Nephron progenitor cell (in vitro differentiated cells): ENCODE results near the gene CCNB1IP1.
A peak's percentile ranks its signal among the peaks of the same experiment; 100 is the strongest.
"Not testable (repeated sequence)": the region's sequence is repeated elsewhere in the genome, so short reads cannot be mapped to it uniquely, and the experiment has no call there.

ENCODE experiments used
- DNase-seq: peaks from one replicate; pipeline ENCODE4 v3.0.0; 2021
- H3K27ac Mint-ChIP-seq: 2 replicates; pipeline ENCODE4 v1.8.0; 2021; ENCODE audit warnings: mild to moderate bottlenecking, moderate library complexity, mixed read lengths
- H3K27me3 Mint-ChIP-seq: 2 replicates; pipeline ENCODE4 v1.8.0; 2021; ENCODE audit warnings: mild to moderate bottlenecking, low read depth, mixed read lengths; ENCODE audit not compliant: poor library complexity
- H3K36me3 Mint-ChIP-seq: 2 replicates; pipeline ENCODE4 v1.8.0; 2021; ENCODE audit warnings: low read depth, mixed read lengths
- H3K4me1 Mint-ChIP-seq: 2 replicates; pipeline ENCODE4 v1.8.0; 2021; ENCODE audit warnings: mixed read lengths
- H3K4me3 Mint-ChIP-seq: 2 replicates; pipeline ENCODE4 v1.8.0; 2021; ENCODE audit warnings: mild to moderate bottlenecking, moderate library complexity, mixed read lengths
- H3K9me3 Mint-ChIP-seq: 2 replicates; pipeline ENCODE4 v1.8.0; 2021; ENCODE audit warnings: mild to moderate bottlenecking, moderate library complexity, mixed read lengths
- TF ChIP-seq, protein P1 (sequence below): fragments of 200-600 bp; sonication (generic); IDR thresholded peaks from 2 replicates; pipeline ENCODE4 v1.5.0; 2021; ENCODE audit warnings: antibody characterized with exemption

CCNB1IP1 gene

DNA sequence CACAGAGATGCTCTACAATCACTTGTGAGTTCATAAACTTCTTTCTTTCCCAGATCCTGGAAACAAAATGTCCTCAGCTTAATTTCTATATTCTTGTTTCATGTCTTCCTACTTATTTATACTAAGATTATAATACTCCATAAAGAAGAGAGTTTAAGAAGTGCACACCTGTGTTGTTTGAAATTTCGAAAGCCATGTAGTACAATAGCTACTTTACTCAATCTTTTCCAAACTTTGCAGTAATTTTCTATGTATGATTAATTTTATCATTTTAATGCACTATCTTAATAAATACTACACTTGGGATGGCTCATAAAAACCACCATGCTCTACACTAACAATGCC is 27.0 kb downstream of the CCNB1IP1 start:
- Mint-ChIP-seq H3K4me1 (peaks cover 27% of the 10 kb centered on the region), H3K27me3 (no peaks in the 10 kb centered on the region), H3K4me3 (peak overlapping the region; percentile 97), H3K9me3 (peaks cover 14% of the 10 kb centered on the region), H3K27ac (no peak overlapping the region), H3K36me3 (peaks cover 17% of the 10 kb centered on the region)
- no peak for DNase-seq
- TF ChIP-seq, protein P1, sequence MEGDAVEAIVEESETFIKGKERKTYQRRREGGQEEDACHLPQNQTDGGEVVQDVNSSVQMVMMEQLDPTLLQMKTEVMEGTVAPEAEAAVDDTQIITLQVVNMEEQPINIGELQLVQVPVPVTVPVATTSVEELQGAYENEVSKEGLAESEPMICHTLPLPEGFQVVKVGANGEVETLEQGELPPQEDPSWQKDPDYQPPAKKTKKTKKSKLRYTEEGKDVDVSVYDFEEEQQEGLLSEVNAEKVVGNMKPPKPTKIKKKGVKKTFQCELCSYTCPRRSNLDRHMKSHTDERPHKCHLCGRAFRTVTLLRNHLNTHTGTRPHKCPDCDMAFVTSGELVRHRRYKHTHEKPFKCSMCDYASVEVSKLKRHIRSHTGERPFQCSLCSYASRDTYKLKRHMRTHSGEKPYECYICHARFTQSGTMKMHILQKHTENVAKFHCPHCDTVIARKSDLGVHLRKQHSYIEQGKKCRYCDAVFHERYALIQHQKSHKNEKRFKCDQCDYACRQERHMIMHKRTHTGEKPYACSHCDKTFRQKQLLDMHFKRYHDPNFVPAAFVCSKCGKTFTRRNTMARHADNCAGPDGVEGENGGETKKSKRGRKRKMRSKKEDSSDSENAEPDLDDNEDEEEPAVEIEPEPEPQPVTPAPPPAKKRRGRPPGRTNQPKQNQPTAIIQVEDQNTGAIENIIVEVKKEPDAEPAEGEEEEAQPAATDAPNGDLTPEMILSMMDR = no peak

DNA sequence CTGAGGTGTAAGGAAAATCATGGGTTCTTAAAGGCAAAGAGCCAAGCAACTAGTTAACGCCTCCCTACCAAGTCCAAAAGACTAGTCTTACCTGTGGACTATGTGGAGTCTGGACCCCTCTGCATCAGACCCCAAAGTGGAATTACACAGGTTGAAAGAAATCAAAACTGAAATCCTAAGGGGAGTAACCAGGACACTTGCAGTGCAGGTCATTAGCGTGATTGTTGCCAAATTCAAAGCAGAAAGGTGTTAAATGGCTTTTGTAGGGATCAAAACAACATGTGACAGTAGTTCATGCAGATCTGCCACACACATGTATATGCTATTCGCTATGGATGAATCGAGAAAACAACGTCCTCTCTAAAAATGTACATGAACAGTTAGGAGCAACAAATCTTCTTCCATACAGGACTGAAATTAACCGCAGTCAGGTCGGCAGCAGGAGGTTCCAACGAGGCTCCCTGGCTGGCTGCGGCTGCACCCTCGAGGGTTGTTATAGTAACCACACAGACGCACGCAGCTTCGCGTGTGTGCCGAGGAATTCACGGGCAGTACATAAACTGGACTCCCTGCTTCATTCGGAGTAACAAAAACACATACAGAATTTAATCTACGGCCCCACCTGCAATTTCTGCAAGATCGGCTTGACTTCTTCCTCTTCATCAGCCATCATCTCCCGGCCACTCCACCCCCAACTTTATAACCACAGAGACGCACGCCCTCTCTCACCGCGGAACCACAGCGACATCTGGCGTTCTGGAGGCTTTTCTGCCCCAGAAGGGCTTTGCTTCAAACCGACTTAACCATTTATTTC is 27.6 kb downstream of the CCNB1IP1 start, which contains the start of gene TTC5:
Gene TTC5 (minus strand): TSS at position 687 of the 814 bp plus-strand sequence. CDS start 14 bp downstream, at position 673.
- Mint-ChIP-seq H3K27ac (peak within 1 kb of the TSS; percentile 23), H3K9me3 (peaks cover 14% of the 10 kb centered on the region), H3K4me1 (peaks cover 27% of the 10 kb centered on the region), H3K27me3 (no peaks in the 10 kb centered on the region), H3K36me3 (peaks cover 22% of the 10 kb centered on the region), H3K4me3 (peak within 1 kb of the TSS; percentile 97)
- DNase-seq = peak; percentile 91
- TF ChIP-seq, protein P1 = peak; percentile 92

DNA sequence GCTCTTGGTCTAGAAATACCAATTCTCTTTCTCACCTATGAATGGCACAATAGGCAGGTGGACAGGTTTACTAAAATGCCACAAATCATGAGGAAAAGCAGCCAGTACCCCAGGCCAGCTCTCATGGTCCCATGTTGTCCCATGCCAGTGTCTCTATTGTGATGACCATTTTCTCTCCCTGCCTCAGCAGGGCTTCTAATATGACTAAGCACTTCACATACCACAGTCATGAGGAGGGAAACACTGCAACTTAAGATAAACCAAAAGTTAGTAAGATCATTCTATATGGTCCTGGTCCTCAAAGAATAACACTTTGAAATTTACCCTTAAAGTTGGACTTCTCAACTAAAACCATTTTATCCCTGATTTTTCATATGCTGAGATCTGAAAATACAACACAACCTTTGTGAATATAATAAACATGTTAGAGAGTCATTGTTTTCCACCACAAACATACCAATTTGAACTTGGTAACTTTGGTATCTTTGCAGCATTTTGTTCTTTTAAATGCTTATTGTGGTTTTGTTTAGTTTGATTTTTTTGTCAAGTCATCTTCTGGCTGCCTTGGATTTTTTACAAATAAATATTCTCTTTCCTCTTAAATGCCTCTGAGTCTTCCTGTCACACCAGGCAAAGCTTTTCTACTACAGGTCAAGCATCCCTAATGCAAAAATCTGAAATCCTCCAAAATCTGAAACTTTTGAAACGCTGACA is 30.9 kb downstream of the CCNB1IP1 start:
- DNase-seq = no peak
- TF ChIP-seq, protein P1 = no peak
- no peaks in the 10 kb centered on the region for H3K9me3 Mint-ChIP-seq
- H3K27ac Mint-ChIP-seq = no peak overlapping the region
- no peaks in the 10 kb centered on the region for H3K27me3 Mint-ChIP-seq
- H3K36me3 Mint-ChIP-seq = peaks cover 35% of the 10 kb centered on the region
- H3K4me1 Mint-ChIP-seq = peaks cover 27% of the 10 kb centered on the region
- H3K4me3 Mint-ChIP-seq = no peak overlapping the region

DNA sequence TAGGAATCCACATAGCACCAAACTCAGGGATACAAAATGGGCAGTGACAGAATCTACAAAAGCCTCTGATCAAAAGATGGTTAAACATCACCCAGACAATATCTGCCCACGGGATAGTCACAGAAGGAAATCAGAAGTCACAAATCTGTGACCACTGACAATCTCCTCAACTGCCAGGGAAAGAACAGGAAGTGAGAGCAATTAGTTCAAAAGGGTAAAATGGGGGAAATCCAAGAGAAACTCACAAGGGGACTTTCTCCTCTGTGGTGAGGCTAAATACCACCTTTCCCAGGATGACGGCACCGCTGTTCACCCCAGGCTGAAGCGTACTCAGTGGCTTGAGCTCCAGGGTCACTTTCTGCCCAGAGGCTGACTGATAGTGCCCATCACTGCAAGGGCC is 38.0 kb downstream of the CCNB1IP1 start:
- TF ChIP-seq, protein P1 = no peak
- Mint-ChIP-seq H3K36me3 (peaks cover 58% of the 10 kb centered on the region), H3K27ac (no peak overlapping the region), H3K4me3 (no peak overlapping the region), H3K4me1 (no peaks in the 10 kb centered on the region), H3K27me3 (no peaks in the 10 kb centered on the region), H3K9me3 (no peaks in the 10 kb centered on the region)
- no peak for DNase-seq

DNA sequence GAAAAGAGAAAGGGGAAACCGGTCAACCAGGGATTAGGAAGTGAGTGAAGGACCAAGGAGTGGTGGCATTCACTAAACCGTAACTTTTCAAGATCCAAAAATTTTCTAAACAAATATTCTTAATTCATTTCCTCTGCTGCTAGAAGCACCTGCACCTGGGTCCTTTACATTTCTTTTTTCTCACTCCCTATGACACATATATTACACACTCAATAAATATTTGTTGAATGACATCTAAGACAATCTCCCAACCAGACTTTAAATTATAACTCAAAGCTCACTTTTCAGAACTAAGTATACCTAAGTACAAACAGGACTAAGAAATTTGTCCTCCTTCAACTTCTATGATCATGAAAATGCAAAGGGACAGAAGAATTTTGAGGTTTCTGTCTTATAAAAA is 38.4 kb downstream of the CCNB1IP1 start:
- Mint-ChIP-seq H3K27me3 (no peaks in the 10 kb centered on the region), H3K27ac (no peak overlapping the region), H3K36me3 (peaks cover 61% of the 10 kb centered on the region), H3K9me3 (no peaks in the 10 kb centered on the region), H3K4me1 (no peaks in the 10 kb centered on the region), H3K4me3 (no peak overlapping the region)
- TF ChIP-seq, protein P1 = no peak
- DNase-seq = no peak

DNA sequence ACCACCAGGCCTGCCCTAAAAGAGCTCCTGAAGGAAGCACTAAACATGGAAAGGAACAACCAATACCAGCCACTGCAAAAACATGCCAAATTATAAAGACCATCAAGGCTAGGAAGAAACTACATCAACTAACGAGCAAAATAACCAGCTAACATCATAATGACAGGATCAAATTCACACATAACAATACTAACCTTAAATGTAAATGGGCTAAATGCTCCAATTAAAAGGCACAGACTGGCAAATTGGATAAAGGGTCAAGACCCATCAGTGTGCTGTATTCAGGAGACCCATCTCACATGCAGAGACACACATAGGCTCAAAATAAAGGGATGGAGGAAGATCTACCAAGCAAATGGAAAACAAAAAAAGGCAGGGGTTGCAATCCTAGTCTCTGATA is 51.1 kb downstream of the CCNB1IP1 start:
- peaks cover 95% of the 10 kb centered on the region for H3K36me3 Mint-ChIP-seq
- H3K27ac Mint-ChIP-seq, H3K4me3 Mint-ChIP-seq, H3K4me1 Mint-ChIP-seq, H3K27me3 Mint-ChIP-seq, DNase-seq: not testable (repeated sequence)
- peaks cover 76% of the 10 kb centered on the region for H3K9me3 Mint-ChIP-seq

DNA sequence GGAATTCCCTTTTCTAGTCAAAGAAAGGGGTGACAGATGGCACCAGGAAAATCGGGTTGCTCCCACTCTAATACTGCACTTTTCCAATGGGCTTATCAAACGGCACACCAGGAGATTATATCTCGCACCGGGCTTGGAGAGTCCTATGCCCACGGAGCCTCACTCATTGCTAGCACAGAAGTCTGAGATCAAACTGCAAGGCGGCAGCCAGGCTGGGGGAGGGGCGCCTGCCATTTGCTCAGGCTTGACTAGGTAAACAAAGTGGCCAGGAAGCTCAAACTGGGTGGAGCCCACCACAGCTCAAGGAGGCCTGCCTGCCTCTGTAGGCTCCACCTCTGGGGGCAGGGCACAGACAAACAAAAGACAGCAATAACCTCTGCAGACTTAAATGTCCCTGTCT is 52.8 kb downstream of the CCNB1IP1 start:
- not testable (repeated sequence) for H3K27me3 Mint-ChIP-seq, H3K4me1 Mint-ChIP-seq, H3K4me3 Mint-ChIP-seq, H3K27ac Mint-ChIP-seq, DNase-seq
- H3K9me3 Mint-ChIP-seq = peaks cover 83% of the 10 kb centered on the region
- peaks cover 92% of the 10 kb centered on the region for H3K36me3 Mint-ChIP-seq
